Tibial nerve (tissue), 4 donors: ENCODE data around the gene PCDH12. TPM values are rescaled to one million over a fixed set of nuclear protein-coding genes. Genes with fewer than 3 reads are reported as not detected.
A peak's percentile ranks its signal among the peaks of the same experiment; 100 is the strongest.

ENCODE experiments used
- DNase-seq, 2 donors: peaks; one replicate each; pipeline ENCODE4 v3.0.0-alpha.2; 2019; ENCODE audit warnings: low spot score in 2 of 2
- H3K27ac ChIP-seq, 4 donors: fragments of 200-600 bp; sonication (generic) in 3 of 4; one replicate each; pipeline ENCODE4 v1.5.1; 2017 to 2019; ENCODE audit warnings: mild to moderate bottlenecking in 1 of 4
- H3K27me3 ChIP-seq, 2 donors: fragments of 200-600 bp; sonication (generic) in 1 of 2; one replicate each; pipeline versions ENCODE4 v1.5.1 to v1.6.0; 2017 to 2019
- H3K36me3 ChIP-seq, 3 donors: fragments of 200-600 bp; sonication (generic); one replicate each; pipeline ENCODE4 v1.5.1; 2018 to 2019
- H3K4me1 ChIP-seq, 4 donors: fragments of 200-600 bp; sonication (generic) in 3 of 4; one replicate each; pipeline ENCODE4 v1.5.1; 2017 to 2019
- H3K4me3 ChIP-seq, 4 donors: fragments of 200-600 bp; sonication (generic) in 3 of 4; one replicate each; pipeline ENCODE4 v1.5.1; 2017 to 2019; ENCODE audit warnings: mild to moderate bottlenecking in 1 of 4, moderate library complexity in 1 of 4
- H3K9me3 ChIP-seq, 4 donors: fragments of 200-600 bp; sonication (generic) in 3 of 4; one replicate each; pipeline ENCODE4 v1.5.1; 2017 to 2019
- EP300 ChIP-seq, 2 donors: sonication (generic); formaldehyde crosslinking; IDR thresholded peaks; one replicate each; pipeline ENCODE4 v1.6.1; 2017; ENCODE audit warnings: antibody characterized with exemption in 2 of 2, mild to moderate bottlenecking in 1 of 2
- POLR2A ChIP-seq, 2 donors: fragments of 450-650 bp; IDR thresholded peaks; one replicate each; pipeline ENCODE4 v1.6.1; 2017; ENCODE audit warnings: antibody characterized with exemption in 2 of 2, mild to moderate bottlenecking in 2 of 2, moderate library complexity in 2 of 2
- WGBS, 2 donors: methylation state at CpG; one replicate each; pipeline ENCODE4 v1.1.5; 2018; 5-methylcytosine and 5-hydroxymethylcytosine counted together
- total RNA-seq, 4 donors: library from RNA; depleted of rRNA; stranded (reverse); fragments of >200 nt; gene quantifications; one replicate each; pipeline ENCODE4 v1.1.0, GENCODE V29; 2016
- TF ChIP-seq, protein P1 (sequence below), 5 experiments: fragments of 200-600 bp in 3 of 5; fragments of 450-650 bp in 2 of 5; sonication (generic) in 3 of 5; IDR thresholded peaks; one replicate each; pipeline ENCODE4 v1.5.1; 2016 to 2019; ENCODE audit warnings: antibody characterized with exemption in 5 of 5, mild to moderate bottlenecking in 3 of 5, moderate library complexity in 2 of 5

The PCDH12 gene
- total RNA-seq, 4 donors from 2014 or later: 1.0 to 4.5 (median 2.6) TPM

DNA sequence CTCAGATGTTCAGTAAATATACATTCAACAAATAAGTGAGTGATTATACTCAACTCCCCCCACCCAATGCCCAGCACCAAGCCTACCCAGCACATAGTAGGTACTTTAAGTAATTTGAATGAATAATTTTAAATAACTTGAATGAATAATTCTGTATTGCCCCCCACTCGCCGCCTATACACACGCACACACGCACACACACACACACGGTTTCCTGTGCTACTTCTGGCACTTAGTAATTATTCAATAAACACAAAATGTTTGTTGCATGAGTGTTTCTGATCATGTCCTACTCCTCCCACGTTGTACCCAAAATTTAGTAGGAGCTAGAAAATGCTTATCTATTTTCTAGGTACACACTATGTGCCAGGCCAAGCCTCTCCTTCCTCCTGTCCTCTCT, 16.2 kb downstream of the PCDH12 start:
- no peak for DNase-seq
- no peaks in the 10 kb centered on the region for H3K27me3 ChIP-seq
- no peaks in the 10 kb centered on the region for H3K9me3 ChIP-seq
- no peak for TF ChIP-seq POLR2A (IDR thresholded peaks at IDR 0.05)
- peak overlapping the region in 2 of 4 donors; percentile 27 to 44 for H3K27ac ChIP-seq
- WGBS, 2 donors: 86% methylated on average over 6 of the region's 6 CpGs
- peaks cover 0 to 38% (median 5%) of the 10 kb centered on the region in 4 donors for H3K4me1 ChIP-seq
- peaks cover 0 to 38% (median 13%) of the 10 kb centered on the region in 3 donors for H3K36me3 ChIP-seq
- no peak overlapping the region for H3K4me3 ChIP-seq

DNA sequence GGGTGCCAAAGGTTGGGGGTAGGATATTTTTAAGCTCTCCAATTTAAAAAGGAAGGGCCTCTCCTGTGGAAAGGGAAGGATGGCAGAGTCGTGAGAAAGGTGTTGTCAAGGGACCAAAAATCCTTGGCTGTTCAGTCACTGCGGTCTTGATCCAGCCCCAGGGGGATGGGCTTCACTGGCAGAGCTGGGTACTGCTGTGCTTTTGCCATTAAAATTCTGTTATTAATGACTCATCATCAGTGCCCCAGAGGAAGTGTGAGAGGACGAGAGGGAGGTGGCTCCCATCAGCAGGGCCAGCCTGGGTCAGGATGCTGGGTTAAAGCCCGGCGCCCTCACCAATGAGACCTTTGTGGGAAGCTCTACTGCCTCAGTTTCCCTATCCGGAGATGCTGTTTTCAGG, 16.7 kb downstream of the PCDH12 start:
- Histone ChIP-seq H3K9me3 (no peaks in the 10 kb centered on the region), H3K27me3 (no peaks in the 10 kb centered on the region), H3K27ac (peak overlapping the region in 2 of 4 donors; percentile 27 to 44), H3K4me3 (no peak overlapping the region), H3K36me3 (peaks cover 0 to 42% (median 17%) of the 10 kb centered on the region in 3 donors), H3K4me1 (peaks cover 0 to 36% (median 5%) of the 10 kb centered on the region in 4 donors)
- 46 to 57% methylated on average over 6 of the region's 6 CpGs for WGBS, 2 donors
- TF ChIP-seq, protein P1, sequence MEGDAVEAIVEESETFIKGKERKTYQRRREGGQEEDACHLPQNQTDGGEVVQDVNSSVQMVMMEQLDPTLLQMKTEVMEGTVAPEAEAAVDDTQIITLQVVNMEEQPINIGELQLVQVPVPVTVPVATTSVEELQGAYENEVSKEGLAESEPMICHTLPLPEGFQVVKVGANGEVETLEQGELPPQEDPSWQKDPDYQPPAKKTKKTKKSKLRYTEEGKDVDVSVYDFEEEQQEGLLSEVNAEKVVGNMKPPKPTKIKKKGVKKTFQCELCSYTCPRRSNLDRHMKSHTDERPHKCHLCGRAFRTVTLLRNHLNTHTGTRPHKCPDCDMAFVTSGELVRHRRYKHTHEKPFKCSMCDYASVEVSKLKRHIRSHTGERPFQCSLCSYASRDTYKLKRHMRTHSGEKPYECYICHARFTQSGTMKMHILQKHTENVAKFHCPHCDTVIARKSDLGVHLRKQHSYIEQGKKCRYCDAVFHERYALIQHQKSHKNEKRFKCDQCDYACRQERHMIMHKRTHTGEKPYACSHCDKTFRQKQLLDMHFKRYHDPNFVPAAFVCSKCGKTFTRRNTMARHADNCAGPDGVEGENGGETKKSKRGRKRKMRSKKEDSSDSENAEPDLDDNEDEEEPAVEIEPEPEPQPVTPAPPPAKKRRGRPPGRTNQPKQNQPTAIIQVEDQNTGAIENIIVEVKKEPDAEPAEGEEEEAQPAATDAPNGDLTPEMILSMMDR (IDR thresholded peaks at IDR 0.05): no peak
- no peak for TF ChIP-seq EP300 (IDR thresholded peaks at IDR 0.05)
- DNase-seq: no peak

DNA sequence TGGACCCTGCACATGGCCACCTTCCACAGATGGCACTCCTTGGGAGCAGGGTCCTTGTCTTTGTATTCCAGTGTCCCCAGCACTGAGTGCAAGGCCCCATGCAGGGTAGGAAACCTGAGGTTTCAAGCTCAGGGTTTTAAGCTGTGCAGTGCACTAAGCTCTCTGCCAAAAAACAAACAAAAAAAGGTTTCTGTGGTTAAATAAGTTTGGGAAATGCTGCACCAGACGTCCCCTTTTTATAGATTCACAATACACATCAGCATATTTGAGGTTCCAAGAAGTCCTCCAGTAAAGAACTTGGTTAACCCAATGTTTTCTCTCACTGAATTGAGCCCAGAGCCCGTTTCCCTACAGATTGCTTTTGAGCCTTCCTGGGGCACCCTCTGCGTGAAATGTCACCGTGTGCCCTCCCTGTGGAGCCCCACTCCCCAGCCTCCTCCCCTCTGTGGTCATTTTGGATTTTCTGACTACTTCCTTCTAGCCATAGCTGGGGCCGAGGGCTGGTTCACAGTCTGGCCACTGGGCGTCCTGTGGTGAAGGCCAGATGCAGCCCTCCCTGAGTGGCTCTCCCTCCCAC, 17.2 kb downstream of the PCDH12 start:
- no peak overlapping the region for H3K4me3 ChIP-seq
- H3K36me3 ChIP-seq: peaks cover 0 to 48% (median 17%) of the 10 kb centered on the region in 3 donors
- 20 to 37% methylated on average over 6 of the region's 6 CpGs for WGBS, 2 donors
- no peak for DNase-seq
- peaks cover 0 to 31% (median 5%) of the 10 kb centered on the region in 4 donors for H3K4me1 ChIP-seq
- no peaks in the 10 kb centered on the region for H3K27me3 ChIP-seq
- H3K27ac ChIP-seq: peak overlapping the region in 2 of 4 donors; percentile 27 to 30
- TF ChIP-seq EP300 (IDR thresholded peaks at IDR 0.05) (no peak), POLR2A (IDR thresholded peaks at IDR 0.05) (no peak)
- TF ChIP-seq, protein P1 (IDR thresholded peaks at IDR 0.05): no peak
- no peaks in the 10 kb centered on the region for H3K9me3 ChIP-seq

DNA sequence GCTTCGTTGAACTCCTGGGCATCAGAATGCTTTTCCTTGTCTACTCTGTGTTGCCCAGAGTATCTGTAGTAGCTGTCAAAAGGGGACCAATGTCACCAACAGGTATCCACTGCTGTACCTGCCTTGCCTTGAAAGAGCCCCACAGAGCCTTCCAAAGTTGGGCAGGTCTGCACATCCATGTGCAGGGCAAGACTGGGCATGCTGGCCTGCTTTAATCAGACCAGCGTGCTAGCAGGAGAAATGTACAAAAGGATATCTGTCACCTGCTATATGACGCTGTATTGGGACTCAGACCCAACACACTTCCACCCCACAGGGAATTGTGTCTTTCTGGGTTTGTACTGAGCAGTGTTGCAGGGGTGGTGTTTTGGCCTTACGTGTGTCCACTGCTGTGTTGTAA, 22.5 kb downstream of the PCDH12 start:
- TF ChIP-seq EP300 (IDR thresholded peaks at IDR 0.05) (no peak), POLR2A (IDR thresholded peaks at IDR 0.05) (no peak)
- TF ChIP-seq, protein P1 (IDR thresholded peaks at IDR 0.05): no peak
- Histone ChIP-seq H3K4me1 (peaks cover 0 to 3% (median 0%) of the 10 kb centered on the region in 4 donors), H3K36me3 (peaks cover 0 to 98% (median 28%) of the 10 kb centered on the region in 3 donors), H3K27me3 (no peaks in the 10 kb centered on the region), H3K4me3 (no peak overlapping the region), H3K27ac (no peak overlapping the region), H3K9me3 (no peaks in the 10 kb centered on the region)
- no peak for DNase-seq
- 92 to 100% methylated on average over 4 of the region's 4 CpGs for WGBS, 2 donors

DNA sequence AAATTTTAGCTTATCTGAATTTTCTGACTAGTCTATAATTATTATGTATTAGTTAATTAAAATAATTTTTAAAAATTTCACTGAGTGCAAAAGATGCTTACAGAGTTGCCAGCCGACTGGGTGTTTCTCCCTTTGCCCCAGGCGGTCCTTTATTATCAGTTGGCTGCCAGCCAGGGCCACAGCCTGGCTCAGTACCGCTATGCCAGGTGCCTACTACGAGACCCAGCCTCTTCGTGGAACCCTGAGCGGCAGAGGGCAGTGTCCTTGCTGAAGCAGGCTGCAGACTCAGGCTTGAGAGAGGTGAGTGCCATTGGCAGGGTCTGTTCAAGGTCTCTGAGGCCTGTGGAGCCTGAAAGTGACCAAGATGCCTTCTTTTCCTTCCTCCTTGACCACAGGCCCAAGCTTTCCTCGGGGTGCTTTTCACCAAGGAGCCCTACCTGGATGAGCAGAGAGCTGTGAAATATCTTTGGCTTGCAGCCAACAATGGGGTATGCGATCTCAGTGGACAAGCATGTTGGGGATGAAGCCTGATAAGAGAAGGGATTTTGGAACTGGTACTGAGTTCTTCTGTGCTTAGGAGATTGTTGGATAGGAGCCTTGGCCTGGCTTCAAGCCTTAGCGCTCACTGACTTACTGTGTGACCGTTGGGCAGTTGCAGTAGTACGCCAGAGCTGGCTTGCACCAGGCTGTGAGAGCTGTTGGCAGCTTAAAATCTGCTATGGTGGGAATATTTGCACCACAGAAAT, 23.7 kb downstream of the PCDH12 start:
- Histone ChIP-seq H3K36me3 (peaks cover 3 to 99% (median 33%) of the 10 kb centered on the region in 3 donors), H3K4me1 (no peaks in the 10 kb centered on the region), H3K27me3 (no peaks in the 10 kb centered on the region), H3K9me3 (no peaks in the 10 kb centered on the region), H3K4me3 (no peak overlapping the region), H3K27ac (no peak overlapping the region)
- no peak for DNase-seq
- TF ChIP-seq, protein P1 (IDR thresholded peaks at IDR 0.05): no peak
- TF ChIP-seq POLR2A (IDR thresholded peaks at IDR 0.05) (no peak), EP300 (IDR thresholded peaks at IDR 0.05) (no peak)
- 74 to 76% methylated on average over 10 to 11 of the region's 11 CpGs for WGBS, 2 donors
